Left lung (tissue), 10 donors: ENCODE data around the gene ACTN4. TPM values are rescaled to one million over a fixed set of nuclear protein-coding genes. Genes with fewer than 3 reads are reported as not detected.

ENCODE experiments used
- ATAC-seq: fragments of 200-7000 bp; cut with Tn5 transposase; one replicate; pipeline ENCODE4 v1.9.1; 2020; ENCODE audit warnings: moderate library complexity
- DNase-seq, 4 donors: peaks; one replicate each; pipeline ENCODE4 v3.0.0-alpha.2; 2013 to 2020
- H3K27ac ChIP-seq, 2 donors: fragments of 200-600 bp; sonication (generic) in 1 of 2; one replicate each; pipeline versions ENCODE4 v1.5.0 to v1.8.0; 2020 to 2021
- H3K27me3 ChIP-seq, 2 donors: fragments of 200-600 bp; sonication (generic) in 1 of 2; one replicate each; pipeline versions ENCODE4 v1.5.0 to v1.8.0; 2020 to 2021
- H3K36me3 ChIP-seq, 2 donors: fragments of 200-600 bp; sonication (generic) in 1 of 2; one replicate each; pipeline versions ENCODE4 v1.5.0 to v1.8.0; 2020 to 2021
- H3K4me1 ChIP-seq, 2 donors: fragments of 200-600 bp; one replicate each; pipeline ENCODE4 v1.8.0; 2021
- H3K4me3 ChIP-seq, 2 donors: fragments of 200-600 bp; sonication (generic) in 1 of 2; one replicate each; pipeline versions ENCODE4 v1.5.0 to v1.8.0; 2020 to 2021; ENCODE audit warnings: mild to moderate bottlenecking in 1 of 2
- H3K9me3 ChIP-seq, 2 donors: fragments of 200-600 bp; sonication (generic) in 1 of 2; one replicate each; pipeline versions ENCODE4 v1.5.0 to v1.8.0; 2020 to 2021
- CTCF ChIP-seq, 2 donors: fragments of 200-600 bp; sonication (generic) in 1 of 2; IDR thresholded peaks; one replicate each; pipeline versions ENCODE4 v1.5.0 to v1.8.0; 2021; ENCODE audit warnings: antibody characterized with exemption in 2 of 2
- intact Hi-C, 2 donors: fragments of 100-400 bp; cut with DNase I; formaldehyde crosslinking; loops; one replicate each; pipeline versions ENCODE4 v1.11.2 to v1.14.2; 2022
- polyA plus RNA-seq, 6 donors: library from polyadenylated mRNA; unstranded; fragments of 120-200 nt; gene quantifications; one replicate each; pipeline ENCODE4 v1.2.1, GENCODE V29; 2013; ENCODE audit not compliant: insufficient read length in 6 of 6
- total RNA-seq, 2 donors: library from RNA; stranded (reverse); fragmentation: NEBNext Ultra II Directional; extraction: Animal tissue kit (Norgen Biotek cat#: 25700); gene quantifications; one replicate each; pipeline ENCODE4 v1.2.1, GENCODE V29; 2021
- donor health status: DM: no; HTN: yes; CAD: no.
- donor health status: DM: no; HTN: no; CAD: no.

The ACTN4 gene
- total and polyA plus RNA-seq, 8 donors: 373 to 647 (median 402) TPM

GRCh38 chr19:38634757-38635482 is 12.5 kb upstream of the ACTN4 start:
- Histone ChIP-seq H3K4me1 (peaks cover 0 to 42% of the 10 kb centered on the region in 2 donors), H3K9me3 (no peaks in the 10 kb centered on the region), H3K27me3 (no peaks in the 10 kb centered on the region), H3K27ac (peak overlapping the region in 1 of 2 donors; percentile 10), H3K36me3 (peaks cover 0 to 60% of the 10 kb centered on the region in 2 donors), H3K4me3 (no peak overlapping the region)
- peak; percentile 94 to 96 for TF ChIP-seq CTCF (IDR thresholded peaks at IDR 0.05)
- peak; percentile 77 for ATAC-seq
- DNase-seq: peak in 3 of 4 donors; percentile 75 to 93 (median 79)
- intact Hi-C loops: loop anchor here in 1 of 2 donors (10.0 kb wide), 1 partner anchor 90 kb away; no protein-coding TSS in a partner anchor

GRCh38 chr19:38635483-38636399 is 11.7 kb upstream of the ACTN4 start:
- Histone ChIP-seq H3K36me3 (peaks cover 0 to 52% of the 10 kb centered on the region in 2 donors), H3K4me3 (no peak overlapping the region), H3K9me3 (no peaks in the 10 kb centered on the region), H3K27me3 (no peaks in the 10 kb centered on the region), H3K4me1 (peaks cover 0 to 43% of the 10 kb centered on the region in 2 donors), H3K27ac (peak overlapping the region; percentile 5 to 48)
- ATAC-seq (no peak), DNase-seq (no peak)
- intact Hi-C loops: loop anchor here in 1 of 2 donors (10.0 kb wide), 1 partner anchor 89 kb away; no protein-coding TSS in a partner anchor
- no peak for TF ChIP-seq CTCF (IDR thresholded peaks at IDR 0.05)

- DNase-seq: no peak
- Histone ChIP-seq H3K4me1 (peaks cover 0 to 34% of the 10 kb centered on the region in 2 donors), H3K9me3 (no peaks in the 10 kb centered on the region), H3K4me3 (no peak overlapping the region), H3K27ac (no peak overlapping the region), H3K36me3 (peaks cover 0 to 26% of the 10 kb centered on the region in 2 donors), H3K27me3 (no peaks in the 10 kb centered on the region)
- no peak for TF ChIP-seq CTCF (IDR thresholded peaks at IDR 0.05)
- intact Hi-C loops: loop anchor here in 1 of 2 donors (10.0 kb wide), 1 partner anchor 86 kb away; no protein-coding TSS in a partner anchor
- ATAC-seq: no peak
Measured at GRCh38 chr19:38638461-38638860, 9.0 kb upstream of the ACTN4 start.

- no peak for DNase-seq
- H3K27me3 ChIP-seq: no peaks in the 10 kb centered on the region
- peaks cover 0 to 31% of the 10 kb centered on the region in 2 donors for H3K4me1 ChIP-seq
- no peak for TF ChIP-seq CTCF (IDR thresholded peaks at IDR 0.05)
- peaks cover 0 to 23% of the 10 kb centered on the region in 2 donors for H3K36me3 ChIP-seq
- no peak for ATAC-seq
- no peak overlapping the region for H3K4me3 ChIP-seq
- no peaks in the 10 kb centered on the region for H3K9me3 ChIP-seq
- peak overlapping the region in 1 of 2 donors; percentile 62 for H3K27ac ChIP-seq
- intact Hi-C loops: loop anchor here (10.0 kb wide), 2 partner anchors 65 to 85 kb away; no protein-coding TSS in a partner anchor
Measured at GRCh38 chr19:38639679-38640078, 7.8 kb upstream of the ACTN4 start.
